HG02938 (cell line): ENCODE data around the gene PTPN2.

Experiments used
- ATAC-seq: cut with Tn5 transposase; IDR thresholded peaks from one replicate; pipeline ENCODE4 v1.9.1; 2021; ENCODE audit warnings: mild to moderate bottlenecking, moderate library complexity; ENCODE audit not compliant: unreplicated experiment

Gene PTPN2

GRCh38 chr18:12828116-12829051 lies 55.7 kb downstream of the PTPN2 start:
- no peak for ATAC-seq

GRCh38 chr18:12827588-12827987 lies 56.4 kb downstream of the PTPN2 start:
- no peak for ATAC-seq

- no peak for ATAC-seq
These were observed 58.8 kb downstream of the PTPN2 start for GRCh38 chr18:12825230-12825629.

GRCh38 chr18:12823892-12824291 lies 60.1 kb downstream of the PTPN2 start:
- ATAC-seq, result no peak

- ATAC-seq, result no peak
These were observed 62.6 kb downstream of the PTPN2 start for GRCh38 chr18:12821408-12821807.

DNA sequence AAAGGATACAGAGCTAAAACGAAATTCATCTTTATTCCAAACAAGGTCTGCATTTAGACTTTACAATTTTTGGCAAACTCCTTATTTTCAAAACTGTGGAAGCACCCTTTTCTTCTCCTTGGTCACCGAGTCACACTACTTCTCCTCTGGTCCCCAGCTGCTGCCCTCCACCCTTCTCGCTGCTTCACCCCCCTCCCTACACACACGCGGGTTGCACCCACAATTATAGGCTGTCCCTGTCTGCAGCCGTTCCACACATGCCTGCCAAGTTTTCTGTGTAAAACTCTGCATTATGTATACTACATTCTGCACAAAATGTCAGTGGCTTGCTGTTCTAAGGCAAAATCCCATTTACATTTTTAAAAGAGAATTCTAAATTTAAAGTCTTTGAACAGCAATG lies 63.5 kb downstream of the PTPN2 start:
- ATAC-seq, result no peak

DNA sequence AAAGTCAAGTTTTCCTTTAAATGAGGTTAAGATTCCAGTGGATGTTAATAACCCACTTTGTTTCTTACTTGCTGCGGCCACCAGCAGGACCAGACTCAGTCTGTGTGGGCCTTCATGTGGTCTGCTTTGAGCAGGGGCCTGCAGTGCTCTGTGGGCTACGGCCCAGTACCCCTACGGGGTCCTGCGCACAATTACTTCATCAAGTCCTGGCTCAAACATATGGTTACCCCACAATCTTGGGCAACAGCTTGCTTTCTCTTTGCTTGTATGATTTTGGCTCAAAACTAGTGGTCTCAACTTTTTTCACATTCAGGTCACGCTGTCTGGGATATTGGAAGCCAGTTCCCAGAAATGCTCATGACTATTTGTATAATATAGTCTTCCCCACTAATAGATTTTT lies 64.2 kb downstream of the PTPN2 start:
- ATAC-seq, result no peak

GRCh38 chr18:12819322-12819721 lies 64.7 kb downstream of the PTPN2 start:
- ATAC-seq, result peak; percentile 88

DNA sequence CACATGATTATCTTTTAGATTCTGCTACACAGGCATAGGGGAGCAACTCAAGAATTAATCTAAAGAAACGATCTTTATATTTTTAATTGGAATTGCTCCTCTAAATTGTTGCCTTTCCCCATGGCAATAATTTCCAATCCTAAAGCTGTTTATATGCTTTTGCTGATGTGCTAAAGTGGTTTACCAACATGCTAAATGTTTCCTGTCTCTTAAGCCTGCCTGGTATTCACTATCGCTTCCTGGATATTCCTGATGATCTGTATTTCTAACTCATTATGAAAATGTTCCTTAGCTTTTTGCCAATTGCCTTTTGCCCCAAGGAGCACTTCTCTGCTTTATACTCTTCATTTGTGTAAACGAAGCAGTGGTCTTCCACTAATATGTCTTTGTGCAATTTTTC lies 65.8 kb downstream of the PTPN2 start:
- no peak for ATAC-seq

DNA sequence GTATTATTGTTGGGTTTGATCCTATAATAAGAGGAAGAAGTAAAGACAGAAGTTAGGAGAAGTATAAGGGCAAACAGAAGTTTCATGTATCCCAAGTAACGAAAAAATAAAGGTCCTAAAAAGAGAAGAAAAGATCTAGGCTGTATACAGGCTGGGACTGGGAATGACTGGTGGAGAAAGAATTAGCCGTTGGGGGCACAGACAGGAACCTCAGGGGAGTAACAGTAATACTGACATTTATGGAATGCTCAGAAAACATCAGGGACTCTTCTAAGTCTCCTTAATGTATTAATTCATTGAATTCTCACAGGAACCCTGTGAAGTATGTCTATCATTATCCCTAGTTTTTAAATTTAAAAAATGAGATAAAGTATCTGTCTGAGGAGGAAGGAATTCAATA lies 67.6 kb downstream of the PTPN2 start:
- no peak for ATAC-seq

- ATAC-seq, result no peak
These were observed 72.7 kb downstream of the PTPN2 start for GRCh38 chr18:12811191-12811950.

GRCh38 chr18:12803069-12803936 lies 80.7 kb downstream of the PTPN2 start:
- ATAC-seq, result no peak

GRCh38 chr18:12802538-12802937 lies 81.5 kb downstream of the PTPN2 start:
- no peak for ATAC-seq

DNA sequence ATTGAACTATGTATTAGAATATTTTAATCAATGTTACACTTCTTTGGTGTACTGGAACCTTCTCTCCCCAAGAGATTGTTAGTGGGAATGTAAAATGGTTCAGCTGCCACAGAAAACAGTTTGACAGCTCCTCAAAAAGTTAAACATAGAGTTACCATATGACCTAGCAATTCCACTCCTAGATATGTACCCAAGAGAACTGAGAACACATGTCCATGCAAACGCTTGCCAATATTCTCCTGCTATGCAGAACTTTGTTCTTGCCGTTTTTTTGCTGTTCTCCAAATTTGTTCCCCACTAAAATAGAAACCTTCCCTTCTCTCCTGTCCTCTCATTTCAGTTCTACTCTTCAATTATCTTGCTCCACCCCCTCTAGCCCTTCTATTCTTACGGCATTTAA lies 87.6 kb downstream of the PTPN2 start:
- no peak for ATAC-seq

- no peak for ATAC-seq
These were observed 92.4 kb downstream of the PTPN2 start for GRCh38 chr18:12791610-12792009.

DNA sequence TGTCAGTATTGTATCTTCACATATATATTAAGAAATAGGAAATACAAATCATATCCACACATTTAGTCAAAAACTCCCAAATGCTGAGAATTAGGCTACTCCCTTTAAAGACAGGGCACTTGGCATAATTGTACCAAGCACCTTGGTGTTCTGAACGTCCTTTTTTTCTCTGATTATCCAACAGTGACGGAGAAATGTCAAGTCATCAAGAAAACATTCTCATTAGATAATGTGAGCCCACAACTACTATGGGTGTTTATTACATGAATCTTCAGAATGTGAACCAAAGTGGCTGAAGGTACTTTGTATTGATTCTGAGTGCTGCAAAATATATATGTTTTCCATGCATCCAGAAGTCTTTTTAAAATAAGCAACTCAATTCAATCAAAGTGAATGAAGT lies 97.4 kb downstream of the PTPN2 start:
- no peak for ATAC-seq

- no peak for ATAC-seq
These were observed 100.5 kb downstream of the PTPN2 start for GRCh38 chr18:12783524-12783923.

DNA sequence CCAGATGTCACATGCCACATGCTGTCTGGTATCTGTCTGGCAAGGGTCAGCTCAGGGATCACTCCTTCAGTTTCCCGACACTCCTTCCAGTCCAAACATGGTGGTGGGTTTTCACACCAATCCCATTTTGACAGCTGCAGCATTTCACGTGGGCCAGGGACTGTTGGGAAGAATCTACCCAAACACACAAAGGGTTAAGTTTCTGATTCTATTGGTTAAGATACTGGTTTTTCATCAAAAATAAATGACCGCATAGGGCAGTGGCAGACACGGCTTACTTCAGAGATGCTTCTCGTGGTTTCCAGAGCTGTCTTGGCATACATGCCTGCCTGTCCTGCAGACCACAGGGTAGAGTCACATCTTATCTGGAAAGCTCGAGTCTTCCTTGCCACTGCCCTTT lies 101.5 kb downstream of the PTPN2 start:
- no peak for ATAC-seq

DNA sequence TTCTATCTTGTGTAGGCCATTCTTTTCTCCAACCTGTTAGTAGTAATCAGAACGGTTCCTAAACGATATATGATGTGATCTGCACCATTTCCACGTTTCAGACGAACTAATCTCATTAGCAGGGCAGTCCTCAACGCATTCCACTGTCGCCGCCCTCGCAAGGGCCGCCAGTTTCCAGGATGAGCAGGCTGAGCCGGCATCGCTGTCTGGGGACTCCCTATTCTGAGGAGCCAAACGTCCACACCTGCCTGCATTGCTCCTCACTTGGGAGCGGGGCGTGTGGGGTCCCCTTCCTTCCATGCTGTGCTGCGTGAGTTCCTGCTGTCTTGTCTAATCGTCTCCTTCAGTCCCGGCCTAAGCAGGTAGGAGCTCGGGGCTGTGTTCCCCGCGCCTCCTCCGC lies 104.6 kb downstream of the PTPN2 start:
- no peak for ATAC-seq

GRCh38 chr18:12779043-12779442 lies 105.0 kb downstream of the PTPN2 start:
- no peak for ATAC-seq

- no peak for ATAC-seq
These were observed 106.5 kb downstream of the PTPN2 start for GRCh38 chr18:12777500-12777944.
